DMS79 (cell line): Measurements from ENCODE around the gene MAPK12.
"Not testable (repeated sequence)": the region's sequence is repeated elsewhere in the genome, so short reads cannot be mapped to it uniquely, and the experiment has no call there.

Source experiments
- DNase-seq: peaks from one replicate; lab custom pipeline; 2025; lab: John Stamatoyannopoulos, UW

The MAPK12 gene

DNA sequence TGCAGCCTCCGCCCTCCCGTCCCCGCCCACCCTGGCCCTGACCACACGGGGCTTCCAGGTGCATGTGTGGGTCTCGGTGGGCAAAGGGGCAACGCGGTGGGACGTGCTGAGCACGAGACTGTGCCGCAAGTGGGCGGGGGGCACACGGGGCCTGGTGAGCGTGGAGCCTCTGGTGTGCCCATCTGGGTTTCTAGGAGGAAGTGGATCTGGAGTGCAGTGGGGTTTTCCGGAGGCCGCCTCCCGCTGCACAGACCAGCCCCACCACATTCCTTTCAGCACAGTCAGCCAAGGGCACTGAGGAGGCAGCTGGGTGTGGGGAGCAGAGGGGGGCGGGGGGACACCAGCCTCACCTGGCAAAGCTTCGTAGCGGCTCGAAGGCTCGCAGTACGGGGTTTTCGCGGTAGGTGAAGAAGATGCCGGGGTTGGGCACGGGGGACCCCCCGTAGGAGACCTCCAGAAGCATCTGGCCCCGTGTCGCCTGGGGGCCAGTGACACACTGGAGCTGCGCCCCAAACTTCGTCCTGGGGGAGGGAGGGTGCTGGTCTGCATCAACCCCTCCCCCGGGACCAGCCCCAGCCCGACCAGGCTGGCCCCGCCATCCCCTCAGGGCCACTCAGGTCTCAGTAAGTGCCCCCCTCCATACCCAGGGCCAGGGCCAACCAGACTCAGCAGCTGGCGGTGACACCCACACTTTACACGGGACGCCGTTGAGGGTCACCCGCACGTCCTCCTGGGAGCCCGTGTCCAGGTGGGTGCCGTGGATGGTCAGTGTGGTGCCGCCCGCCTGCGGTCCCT is 21.1 kb upstream of the MAPK12 start:
- DNase-seq: no peak

DNA sequence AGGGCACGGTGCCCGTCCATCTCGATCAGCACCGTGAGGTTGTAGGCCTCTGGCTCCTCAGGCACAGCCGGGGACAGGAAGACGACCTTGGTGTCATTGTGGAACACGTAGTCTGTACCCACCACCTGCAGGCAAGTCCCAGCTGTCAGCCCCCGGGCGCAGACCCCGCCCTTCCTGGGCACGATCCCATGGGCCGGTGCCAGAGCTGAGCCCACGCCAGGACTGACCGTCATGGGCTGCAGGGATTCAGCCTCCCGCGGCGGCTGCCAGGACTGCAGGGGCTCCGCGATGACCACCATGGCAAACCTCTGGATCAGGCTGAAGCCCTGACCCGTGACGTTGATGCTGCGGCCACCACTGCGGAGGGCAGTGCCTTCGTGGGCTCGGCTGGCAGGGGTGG is 20.5 kb upstream of the MAPK12 start:
- no peak for DNase-seq

DNA sequence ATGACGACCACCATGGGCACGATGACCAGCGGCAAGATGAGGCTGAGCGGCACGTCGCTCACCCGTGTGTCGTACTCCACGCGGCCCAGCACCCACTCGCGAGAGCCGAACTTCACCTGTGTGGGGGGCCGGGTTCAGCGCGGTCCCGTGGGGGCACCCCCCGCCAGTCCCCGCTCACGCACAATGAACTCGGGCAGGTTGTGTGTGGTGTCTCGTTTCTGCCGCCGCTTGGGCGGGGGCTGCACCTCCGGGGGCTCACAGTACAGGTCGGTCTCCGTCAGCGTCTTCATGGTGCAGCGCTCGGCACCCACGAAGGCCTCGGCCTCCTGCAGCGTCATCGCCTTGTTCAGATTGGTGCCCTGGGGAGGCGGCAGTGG is 19.9 kb upstream of the MAPK12 start:
- no peak for DNase-seq

DNA sequence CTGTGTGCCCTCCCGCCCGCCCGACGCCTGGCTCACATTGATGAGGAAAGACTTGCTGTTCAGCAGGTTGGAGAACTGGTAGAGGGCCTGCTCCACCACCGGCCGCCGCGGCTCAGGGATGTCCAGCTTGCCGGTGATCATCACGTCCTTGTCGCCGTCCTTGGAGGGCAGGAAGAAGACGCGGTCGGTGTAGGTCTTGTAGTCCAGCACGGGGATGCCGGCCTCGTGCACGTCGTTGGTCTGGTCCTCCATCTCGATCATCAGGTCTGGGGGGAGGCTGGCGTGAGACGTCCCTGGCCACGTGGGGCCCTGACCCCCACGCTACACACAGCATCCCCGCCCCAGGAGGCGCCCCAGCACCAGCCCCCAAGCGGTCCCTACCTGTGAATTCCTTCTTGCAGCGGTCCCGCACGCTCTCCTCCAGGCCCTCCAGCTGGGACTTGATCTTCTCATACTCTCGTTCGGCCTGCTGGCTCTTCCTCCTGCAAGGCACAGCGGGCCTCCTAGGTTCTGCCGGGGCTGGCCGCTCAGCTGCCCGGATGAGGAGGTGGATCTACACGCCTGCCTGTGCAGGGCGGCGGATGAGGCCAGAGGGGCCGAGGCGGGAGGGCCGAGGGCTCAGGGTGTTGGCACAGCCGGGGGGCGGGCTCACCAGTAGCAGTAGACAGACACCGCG is 19.4 kb upstream of the MAPK12 start:
- DNase-seq: no peak

DNA sequence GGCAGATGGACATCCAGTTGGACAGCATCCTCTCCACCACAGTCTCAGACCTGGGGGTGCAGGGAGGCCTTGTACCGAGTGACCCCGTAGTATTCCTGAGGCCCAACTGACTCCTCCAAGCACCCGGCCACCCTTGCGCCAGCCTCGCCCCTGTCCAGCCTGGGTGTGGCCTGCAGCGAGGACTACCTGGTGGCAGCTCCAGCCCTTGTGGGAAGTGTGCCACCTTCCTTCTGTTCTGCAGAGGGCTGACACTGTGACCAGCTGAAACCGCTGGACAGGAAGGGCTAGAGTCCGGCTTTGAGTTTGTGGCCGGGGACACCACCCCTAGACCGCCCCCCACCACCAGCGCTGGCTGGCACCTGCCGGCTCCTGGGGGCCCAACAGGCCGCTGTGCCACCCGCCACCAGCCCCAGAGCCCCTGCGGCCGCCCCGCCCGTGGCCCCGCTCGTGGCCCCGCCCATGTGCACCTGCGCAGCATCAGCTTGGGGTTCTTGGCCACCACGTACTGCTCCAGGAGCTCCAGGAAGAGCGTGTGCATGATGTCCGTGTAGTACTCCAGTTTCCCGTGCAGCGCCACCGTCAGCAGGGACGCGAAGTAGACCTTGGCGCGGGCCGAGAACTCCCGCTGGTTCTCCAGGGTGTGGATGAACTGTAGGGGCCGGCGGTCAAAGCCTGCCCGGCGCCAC is 18.7 kb upstream of the MAPK12 start:
- DNase-seq: no peak

DNA sequence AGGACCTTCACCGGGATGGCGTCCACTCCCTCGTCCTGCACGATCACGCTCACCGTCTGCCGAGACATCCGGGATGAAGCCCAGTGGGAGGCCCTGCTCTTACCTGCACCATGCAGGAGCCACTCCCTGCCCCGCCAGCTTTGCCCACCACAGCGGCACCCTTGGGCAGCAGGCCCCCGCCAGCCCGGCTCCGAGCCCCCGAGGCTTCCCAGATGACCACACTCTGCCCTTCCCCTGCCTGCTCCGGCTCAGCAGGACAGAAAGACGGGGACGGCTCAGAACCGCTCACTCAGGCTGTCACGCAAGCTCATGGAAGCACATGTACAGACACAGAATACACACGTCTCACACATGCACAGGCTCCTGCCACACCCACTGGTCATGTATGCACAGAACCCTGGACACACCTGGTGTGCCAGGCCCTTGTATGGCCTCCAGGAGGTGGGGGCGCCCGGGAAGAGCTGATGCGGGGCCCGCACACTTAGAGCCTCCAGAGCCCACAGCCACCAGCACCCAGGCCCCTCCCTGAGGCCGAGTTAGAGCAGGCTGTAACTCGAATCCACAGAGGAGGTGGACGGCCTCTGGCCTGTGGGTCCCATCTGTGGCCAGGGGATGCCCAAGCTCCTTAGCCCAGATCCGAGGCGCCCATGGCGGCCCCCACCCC is 17.6 kb upstream of the MAPK12 start:
- DNase-seq: no peak

DNA sequence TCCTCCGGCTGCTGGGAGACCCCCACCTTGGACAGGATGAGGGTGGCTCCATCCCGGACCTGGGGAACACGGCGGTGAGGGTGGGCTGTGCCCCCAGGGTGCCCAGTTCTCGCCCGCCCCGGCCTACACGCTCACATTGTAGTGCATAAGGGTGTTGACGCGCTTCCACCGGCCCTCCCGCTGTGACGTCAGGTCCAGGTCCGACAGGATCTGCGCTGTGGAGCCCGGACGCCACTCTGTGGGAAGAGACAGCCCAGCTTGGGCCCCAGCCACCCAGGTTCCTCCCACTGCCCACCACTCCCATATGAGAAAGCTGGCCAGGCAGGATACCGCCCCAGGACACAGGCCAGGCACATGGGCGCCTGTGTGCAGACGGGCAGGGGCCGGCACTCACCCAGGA is 17.0 kb upstream of the MAPK12 start:
- no peak for DNase-seq

DNA sequence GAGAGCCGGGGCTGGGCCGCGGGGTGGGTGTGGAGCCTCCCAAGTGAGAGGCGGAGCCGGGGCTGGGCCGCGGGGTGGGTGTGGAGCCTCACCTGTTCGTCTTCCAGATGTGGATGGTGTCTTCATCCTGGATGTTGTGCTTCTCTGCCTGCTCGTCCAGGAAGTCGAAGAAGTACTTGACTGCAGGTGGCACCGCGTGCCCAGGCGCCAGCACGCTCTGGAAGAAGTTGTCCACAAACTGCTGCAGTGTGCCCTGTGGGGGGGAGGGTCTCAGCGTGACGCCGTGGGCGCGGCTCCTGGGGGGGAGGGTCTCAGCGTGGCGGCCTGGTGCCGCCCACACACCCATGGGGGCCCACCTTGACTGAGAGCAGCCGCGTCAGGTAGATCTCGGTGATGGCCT is 16.3 kb upstream of the MAPK12 start:
- no peak for DNase-seq

DNA sequence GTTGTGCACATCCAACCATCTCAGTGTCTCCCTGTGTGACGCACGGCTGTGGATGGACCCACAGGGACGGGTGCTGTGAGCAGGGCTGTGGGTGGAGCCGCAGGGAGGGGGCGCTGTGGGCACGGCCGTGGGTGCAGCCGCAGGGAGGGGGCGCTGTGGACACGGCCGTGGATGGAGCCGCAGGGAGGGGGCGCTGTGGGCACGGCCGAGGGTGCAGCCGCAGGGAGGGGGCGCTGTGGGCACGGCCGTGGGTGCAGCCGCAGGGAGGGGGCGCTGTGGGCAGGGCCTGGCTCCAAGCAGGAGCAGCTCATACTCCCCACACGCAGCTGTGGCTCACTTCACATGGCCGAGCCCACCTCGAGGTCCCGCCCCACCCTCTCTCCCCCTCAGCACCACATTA is 14.7 kb upstream of the MAPK12 start:
- no peak for DNase-seq

DNA sequence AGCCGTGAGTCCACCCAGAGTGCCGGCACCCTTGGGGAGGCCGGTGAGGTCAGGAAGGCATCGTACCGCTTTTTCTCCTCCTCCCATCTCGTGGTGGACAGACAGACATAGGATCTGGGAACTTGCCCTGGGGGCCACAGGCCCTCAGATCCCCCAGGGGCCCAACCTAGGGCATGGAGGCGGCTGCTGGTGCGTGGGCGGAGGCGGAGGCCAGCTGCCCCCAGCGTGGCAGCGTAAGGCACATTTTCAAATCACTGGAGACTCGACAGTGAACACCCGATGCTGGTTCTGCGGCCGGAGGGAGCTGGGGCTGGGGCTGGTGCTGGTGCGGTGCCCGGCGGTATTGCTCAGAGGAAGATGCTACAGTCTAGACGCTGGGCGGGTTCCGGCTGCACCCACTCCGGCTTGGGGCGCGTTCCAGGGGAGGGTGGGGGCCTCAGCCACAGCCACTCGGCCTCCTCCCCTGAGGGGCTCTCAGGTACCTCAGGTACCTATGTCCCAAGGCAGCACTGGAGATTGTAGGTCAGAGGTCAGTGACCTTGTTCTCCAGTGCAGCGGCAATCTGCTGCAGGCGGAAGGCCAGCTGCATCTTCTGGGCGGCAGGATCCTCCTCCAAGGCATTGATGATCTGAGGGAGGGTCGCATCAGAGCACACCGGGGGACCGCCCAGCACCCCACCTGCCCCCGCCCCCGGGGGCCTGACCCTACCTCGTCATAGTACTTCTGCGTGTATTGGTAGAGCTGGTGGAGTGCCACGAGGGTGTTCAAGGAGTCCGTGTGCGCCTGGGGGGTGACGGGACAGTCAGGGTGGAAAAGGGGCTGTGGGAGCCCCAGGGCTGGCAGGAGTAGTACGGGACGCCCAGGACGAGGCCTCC is 13.9 kb upstream of the MAPK12 start:
- no peak for DNase-seq

DNA sequence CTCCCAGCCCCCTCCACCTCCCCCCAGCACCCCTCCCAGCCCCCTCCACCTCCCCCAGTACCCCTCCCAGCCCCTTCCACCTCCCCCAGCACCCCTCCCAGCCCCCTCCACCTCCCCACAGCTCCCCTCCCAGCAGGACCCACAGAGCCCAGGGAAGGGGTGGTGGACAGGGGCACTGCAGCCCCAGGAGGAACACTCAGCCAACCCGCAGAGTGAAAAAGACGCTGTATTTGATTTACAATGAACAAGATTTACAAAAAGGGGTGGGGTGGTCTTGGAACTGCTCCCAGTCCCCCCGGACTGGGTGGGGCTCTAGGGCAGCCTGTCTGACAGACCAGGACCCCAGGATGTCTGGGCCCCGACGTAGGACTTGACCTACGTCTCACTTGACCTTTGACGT is 13.3 kb upstream of the MAPK12 start:
- DNase-seq: no peak

DNA sequence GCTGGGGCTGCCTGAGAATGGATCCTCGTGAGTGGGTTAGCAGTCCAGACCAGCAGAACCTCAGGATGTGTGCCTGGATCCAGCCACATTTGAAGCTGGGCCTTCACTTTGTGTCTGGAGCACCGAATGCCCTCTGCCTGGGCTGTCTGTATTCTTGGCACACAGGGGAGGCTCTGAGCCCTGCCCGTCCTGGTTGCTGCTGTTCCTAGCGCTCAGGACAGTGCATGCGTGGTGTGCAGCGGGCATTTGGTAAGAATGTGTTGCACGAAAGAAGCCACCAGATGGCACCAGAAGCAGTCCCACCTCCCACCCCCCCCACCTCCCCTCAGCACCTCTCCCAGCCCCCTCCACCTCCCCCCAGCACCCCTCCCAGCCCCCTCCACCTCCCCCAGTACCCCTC is 12.8 kb upstream of the MAPK12 start:
- DNase-seq: no peak

DNA sequence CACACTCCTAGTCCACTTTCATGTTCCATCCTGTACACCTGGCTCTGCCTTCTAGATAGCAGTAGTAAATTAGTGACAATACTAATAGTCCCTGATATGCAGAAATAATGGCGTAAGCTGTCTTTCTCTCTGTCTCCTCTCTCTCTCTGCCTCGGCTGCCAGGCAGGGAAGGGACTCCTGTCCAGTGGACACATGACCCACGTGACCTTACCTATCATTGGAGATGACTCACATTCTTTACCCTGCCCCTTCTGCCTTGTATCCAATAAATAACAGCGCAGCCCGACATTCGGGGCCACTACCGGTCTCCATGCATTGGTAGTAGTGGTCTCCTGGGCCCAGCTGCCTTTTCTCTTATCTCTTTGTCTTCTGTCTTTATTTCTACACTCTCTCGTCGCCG is 12.3 kb upstream of the MAPK12 start:
- not testable (repeated sequence) for DNase-seq

DNA sequence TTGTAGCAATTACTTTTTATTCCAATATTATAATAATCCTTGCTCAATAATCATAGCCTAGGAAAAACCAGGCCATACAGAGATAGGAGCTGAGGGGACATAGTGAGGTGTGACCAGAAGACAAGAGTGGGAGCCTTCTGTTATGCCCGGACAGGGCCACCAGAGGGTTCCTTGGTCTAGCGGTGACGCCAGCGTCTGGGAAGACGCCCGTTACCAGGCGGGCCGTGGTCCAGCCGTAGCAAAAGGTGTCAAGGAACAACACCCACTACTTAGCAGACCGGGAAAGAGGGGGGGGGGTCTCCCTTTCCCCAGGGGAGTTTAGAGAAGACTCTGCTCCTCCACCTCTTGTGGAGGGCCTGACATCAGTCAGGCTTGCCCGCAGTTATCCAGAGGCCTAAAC is 11.9 kb upstream of the MAPK12 start:
- not testable (repeated sequence) for DNase-seq

DNA sequence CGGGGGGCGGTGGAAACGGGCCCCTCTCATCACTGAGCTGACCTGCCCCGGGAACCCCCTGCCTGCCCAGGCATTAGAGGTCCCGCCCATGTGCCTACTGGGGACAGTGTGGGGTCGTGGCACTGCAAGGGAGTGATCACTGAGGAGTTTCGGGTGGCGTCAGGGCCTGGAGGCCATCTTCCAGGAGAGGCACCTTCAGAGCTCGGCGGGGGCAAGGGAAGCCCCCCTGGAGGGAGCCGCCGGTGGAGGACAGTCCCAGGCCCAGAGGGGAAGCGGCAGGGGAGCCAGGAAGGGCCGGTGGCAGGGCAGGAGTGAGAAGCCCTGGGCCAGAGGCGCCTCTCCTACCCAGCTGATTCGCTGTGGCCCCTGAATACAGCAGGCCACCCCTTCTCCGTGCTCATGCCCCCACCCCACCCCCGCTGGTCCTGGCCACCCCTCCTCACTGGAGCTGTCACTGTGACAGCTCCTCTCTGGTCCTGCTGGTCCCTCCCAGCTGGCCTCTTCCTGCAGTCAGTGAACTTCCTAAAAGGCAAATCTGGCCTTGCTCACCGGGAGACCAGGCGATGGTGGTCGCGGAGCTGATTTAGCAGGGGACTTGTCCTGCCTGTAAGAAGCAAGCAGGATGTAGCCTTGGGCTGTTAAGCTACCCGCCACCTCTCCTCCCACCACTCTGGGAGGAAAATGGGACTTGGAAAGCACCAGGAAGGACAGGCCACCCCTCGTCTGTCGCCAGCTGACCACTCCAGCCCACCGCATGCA is 10.7 kb upstream of the MAPK12 start:
- no peak for DNase-seq

DNA sequence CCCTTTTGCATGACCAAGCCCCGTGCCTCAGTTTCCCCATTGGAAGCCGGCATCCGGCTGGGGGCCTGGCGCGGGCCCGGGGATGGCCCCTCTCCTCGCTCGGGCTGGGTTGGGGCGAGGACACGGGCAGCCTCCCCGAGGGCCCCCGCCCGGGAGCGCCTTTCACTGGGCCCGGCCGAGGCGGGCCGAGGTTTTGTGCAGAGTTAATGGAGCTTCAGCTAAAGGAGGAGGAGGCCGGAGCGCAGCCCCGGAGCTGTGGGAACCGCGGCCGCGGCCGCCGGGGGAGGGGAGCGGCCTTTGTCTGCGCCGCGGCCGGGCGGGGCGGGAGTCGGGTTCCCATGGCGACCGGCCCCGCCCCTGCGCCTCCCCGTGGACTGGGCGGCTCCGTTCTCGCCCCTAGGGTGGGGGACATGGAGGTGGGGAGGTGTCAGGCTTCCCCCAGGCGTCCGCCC is 10.1 kb upstream of the MAPK12 start:
- no peak for DNase-seq

DNA sequence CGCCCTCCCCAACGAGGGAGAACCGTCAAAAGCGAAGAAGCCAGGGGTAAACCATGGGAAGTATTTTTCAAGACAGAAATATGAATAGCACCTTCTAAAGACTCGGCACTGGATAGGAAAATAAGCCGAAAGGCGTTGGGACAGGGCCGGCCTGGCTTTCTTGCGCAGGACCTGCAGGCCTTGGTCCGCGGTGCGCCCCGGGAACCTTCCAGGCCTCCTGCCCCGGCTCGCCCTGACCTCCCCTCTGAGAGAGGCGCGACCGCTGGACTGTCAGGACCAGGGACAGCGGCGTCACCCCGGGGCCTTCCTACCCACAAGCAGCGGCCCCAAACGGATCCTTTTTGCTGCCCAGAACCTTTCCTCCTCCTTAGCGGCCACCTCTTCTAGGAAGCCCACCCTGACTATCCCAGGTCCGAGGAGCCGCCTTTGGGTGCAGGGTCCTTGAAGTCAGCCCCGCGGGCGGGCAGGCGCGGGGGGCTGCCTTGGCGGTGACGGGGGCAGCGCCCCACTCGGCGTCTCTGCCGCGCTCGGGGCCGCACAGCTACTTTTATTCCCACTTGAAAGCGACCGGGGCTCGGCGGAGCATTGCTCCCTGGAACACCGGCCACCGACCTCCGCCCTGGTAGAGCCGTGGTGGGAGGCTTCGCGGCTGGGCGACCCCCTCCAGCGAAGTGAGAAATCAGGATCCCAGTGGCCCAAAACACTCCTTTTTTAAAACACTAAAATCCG is 9.3 kb upstream of the MAPK12 start:
- DNase-seq: no peak

DNA sequence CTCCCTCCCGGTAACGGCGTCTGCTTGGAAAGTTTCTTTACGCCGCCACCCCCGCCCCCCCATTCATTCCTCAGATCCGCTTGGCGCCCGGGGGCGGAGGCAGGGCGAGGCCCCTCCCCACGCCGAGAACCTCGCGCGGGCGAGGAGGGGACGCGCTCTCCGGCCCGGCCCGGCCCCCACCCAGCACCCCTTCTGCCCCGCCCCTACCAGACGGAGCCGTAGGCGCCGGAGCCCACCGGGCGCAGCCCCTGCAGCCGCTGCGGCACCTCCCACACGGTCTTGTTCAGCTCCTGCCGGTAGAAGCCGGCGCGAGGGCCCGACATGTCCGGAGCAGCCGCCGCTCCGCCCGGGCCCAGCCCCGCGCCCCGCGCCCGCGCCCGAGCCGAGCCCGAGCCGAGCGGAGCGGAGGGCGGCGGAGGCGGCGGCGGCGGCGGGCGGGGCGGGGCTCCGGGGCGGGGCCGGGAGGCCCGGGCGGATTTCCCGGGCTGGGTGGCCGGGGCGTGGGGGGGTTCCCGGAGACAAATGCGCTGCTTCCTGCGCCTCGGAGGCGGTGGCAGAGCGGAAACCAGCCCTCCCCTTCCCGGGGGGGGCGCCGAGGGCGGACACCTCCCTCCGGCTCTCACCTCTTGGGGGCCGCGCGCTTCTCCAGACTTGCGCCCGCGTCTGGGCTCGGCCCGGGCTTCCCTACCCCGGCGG is 8.6 kb upstream of the MAPK12 start, which contains the start of gene MAPK11:
TSS of gene MAPK11 (minus strand) at position 411 of the 696 bp plus-strand sequence. CDS start at position 323, 88 bp downstream.
- DNase-seq: no peak

DNA sequence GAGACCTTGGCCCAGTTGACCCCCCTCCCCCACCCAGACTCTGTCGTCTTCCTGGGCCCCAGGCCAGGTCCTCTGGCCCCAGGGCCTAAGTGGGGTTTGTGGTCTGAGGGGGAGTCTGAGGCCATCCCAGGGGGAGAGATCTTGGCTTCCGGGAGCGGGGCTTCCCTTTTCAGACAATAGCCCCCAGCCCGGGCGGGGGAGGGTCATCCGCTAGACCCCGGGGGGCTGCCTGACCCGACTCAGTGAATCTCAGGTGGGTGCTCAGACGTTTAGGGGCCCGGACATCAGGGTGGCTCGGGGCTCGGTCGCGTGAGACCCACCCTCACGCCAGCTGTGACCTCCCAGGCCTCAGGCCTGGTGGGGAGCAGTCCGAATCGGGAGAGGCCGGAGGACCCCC is 8.1 kb upstream of the MAPK12 start:
- DNase-seq: no peak
